BJ (cell line): ENCODE results near the gene CENPP. TPM values are rescaled to one million over a fixed set of nuclear protein-coding genes. Genes with fewer than 3 reads are reported as not detected.

Source experiments
- CTCF ChIA-PET: fragments of 350-600 bp; formaldehyde crosslinking; extraction: SDS; loops from one replicate; lab custom pipeline; 2021; ENCODE audit warnings: antibody characterized with exemption, inconsistent platforms; lab: Yijun Ruan, JAX
- POLR2A ChIA-PET: fragments of 300-600 bp; sonication (Branson Sonifier 250); formaldehyde crosslinking; extraction: SDS; loops from one replicate; lab custom pipeline; 2021; ENCODE audit warnings: antibody characterized with exemption; lab: Charles Lee
- DNase-seq: peaks from one replicate; pipeline ENCODE4 v3.0.0-alpha.2; 2011; ENCODE audit warnings: low read depth
- H3K27me3 ChIP-seq: 2 replicates; pipeline ENCODE4 v1.6.0; 2011; ENCODE audit warnings: low read length; ENCODE audit not compliant: control insufficient read depth, insufficient read depth
- H3K36me3 ChIP-seq: 2 replicates; pipeline ENCODE4 v1.5.1; 2011; ENCODE audit warnings: low read length; ENCODE audit not compliant: control insufficient read depth, insufficient read depth
- H3K4me3 ChIP-seq: 2 replicates; pipeline ENCODE4 v1.5.1; 2011; ENCODE audit warnings: low read depth, mild to moderate bottlenecking, control low read depth, low read length
- polyA plus RNA-seq: library from polyadenylated mRNA; depleted of rRNA; stranded (reverse); fragments of >200 nt; gene quantifications from 2 replicates; pipeline ENCODE4 v1.2.3, GENCODE V29; 2011
- TF ChIP-seq, protein P1 (sequence below): IDR thresholded peaks from 2 replicates; pipeline ENCODE4 v1.5.1; 2011; ENCODE audit warnings: low read depth, mild to moderate bottlenecking, control low read depth, inconsistent platforms, low read length, moderate library complexity; ENCODE audit not compliant: insufficient read depth

The CENPP gene
- polyA plus RNA-seq, 1 experiment, result 1.3 TPM

DNA sequence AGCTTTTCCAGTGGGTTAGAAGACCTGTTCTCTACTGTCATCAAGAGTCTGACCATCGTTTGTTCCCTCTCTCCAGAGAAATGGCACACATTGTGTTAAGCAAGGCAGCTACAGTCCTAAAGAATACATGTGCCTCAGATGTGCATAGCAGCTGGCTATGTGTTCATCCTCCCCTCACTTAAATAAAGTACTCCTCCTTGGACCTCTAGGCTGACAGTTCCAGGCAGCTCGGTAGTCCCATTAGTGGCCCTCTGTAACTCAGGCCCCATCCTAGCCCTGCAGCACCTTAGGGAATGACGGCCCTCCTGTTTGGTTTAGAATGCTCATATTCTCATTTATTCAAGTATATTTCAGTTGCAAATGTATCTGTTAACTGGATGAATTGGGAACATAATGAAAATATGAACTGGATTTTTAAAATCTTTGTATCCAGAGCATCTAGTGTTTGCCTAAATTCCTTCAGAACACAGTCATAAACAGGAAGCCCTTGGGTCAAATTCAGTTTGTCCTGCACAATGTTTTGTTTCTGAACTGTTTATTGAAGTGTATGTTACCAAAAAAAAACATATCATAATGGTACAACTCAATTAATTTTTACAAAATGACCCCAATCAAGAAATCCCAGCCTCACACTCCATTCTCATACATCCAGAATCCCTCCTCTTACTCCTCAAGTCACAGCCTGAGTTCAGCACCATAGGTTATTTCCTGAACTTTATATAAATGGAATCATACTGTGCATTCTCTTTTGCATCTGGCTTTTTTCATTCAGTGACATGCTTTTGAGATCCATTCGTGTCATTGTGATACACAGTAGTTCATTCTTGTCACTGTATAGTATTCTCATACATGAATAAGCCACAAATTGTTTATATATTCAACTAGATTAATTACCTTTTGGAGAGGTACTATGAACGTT lies 158.1 kb downstream of the CENPP start:
- H3K27me3 ChIP-seq, result no peaks in the 10 kb centered on the region
- H3K4me3 ChIP-seq, result no peak overlapping the region
- TF ChIP-seq, protein P1, sequence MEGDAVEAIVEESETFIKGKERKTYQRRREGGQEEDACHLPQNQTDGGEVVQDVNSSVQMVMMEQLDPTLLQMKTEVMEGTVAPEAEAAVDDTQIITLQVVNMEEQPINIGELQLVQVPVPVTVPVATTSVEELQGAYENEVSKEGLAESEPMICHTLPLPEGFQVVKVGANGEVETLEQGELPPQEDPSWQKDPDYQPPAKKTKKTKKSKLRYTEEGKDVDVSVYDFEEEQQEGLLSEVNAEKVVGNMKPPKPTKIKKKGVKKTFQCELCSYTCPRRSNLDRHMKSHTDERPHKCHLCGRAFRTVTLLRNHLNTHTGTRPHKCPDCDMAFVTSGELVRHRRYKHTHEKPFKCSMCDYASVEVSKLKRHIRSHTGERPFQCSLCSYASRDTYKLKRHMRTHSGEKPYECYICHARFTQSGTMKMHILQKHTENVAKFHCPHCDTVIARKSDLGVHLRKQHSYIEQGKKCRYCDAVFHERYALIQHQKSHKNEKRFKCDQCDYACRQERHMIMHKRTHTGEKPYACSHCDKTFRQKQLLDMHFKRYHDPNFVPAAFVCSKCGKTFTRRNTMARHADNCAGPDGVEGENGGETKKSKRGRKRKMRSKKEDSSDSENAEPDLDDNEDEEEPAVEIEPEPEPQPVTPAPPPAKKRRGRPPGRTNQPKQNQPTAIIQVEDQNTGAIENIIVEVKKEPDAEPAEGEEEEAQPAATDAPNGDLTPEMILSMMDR, result no peak
- no peak for DNase-seq
- CTCF ChIA-PET, result interaction anchor here (0.8 to 1.5 kb wide), 2 partner anchors 23 to 38 kb away, joined by 3 to 4 read pairs; no protein-coding TSS in a partner anchor
- POLR2A ChIA-PET, result no interaction called here
- H3K36me3 ChIP-seq, result no peaks in the 10 kb centered on the region

DNA sequence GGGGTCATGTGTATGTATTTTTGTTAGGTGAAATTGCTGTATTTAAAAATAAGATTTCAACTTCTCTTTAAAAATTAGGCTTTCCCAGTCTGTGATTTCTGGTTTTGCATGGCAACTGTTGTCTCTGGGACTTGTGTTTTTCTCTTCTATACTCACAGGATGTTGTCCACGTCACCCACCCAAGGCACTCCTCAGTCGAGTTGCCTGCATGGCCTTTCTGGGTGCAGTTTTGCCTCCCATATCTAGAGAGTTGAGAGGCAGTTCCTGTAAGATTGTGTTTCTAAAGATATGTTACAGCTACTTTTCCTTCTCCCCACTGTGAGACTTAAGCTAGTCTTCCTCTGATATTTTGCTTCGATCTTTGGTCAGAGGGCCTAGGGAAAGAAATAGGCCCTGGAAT lies 158.8 kb downstream of the CENPP start:
- Histone ChIP-seq H3K4me3 (no peak overlapping the region), H3K27me3 (no peaks in the 10 kb centered on the region), H3K36me3 (no peaks in the 10 kb centered on the region)
- ChIA-PET POLR2A (no interaction called here), CTCF (no interaction called here)
- TF ChIP-seq, protein P1, result no peak
- no peak for DNase-seq

DNA sequence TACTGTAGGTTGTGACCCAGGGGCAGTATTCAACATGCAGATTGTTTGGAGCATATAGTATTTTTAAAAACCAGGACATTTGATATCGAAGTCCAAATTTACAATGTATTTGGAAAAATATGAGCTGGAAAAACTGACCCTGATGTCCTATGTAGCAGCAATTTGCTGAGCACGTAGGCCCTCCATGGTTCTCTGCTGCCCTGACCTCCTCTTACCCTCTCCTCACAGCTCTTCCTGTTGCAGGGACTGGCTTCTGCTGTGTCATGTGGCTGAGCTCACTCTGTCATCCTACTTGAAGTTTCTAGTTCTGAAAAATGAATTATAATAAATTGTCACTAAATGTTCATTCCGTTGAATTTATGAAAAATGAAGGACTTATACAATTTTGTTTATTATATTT lies 160.6 kb downstream of the CENPP start:
- ChIA-PET CTCF (interaction anchor here (0.6 kb wide), 1 partner anchor 542 kb away, joined by 3 read pairs; no protein-coding TSS in a partner anchor), POLR2A (no interaction called here)
- H3K36me3 ChIP-seq, result no peaks in the 10 kb centered on the region
- H3K4me3 ChIP-seq, result no peak overlapping the region
- TF ChIP-seq, protein P1, result no peak
- H3K27me3 ChIP-seq, result no peaks in the 10 kb centered on the region
- no peak for DNase-seq

DNA sequence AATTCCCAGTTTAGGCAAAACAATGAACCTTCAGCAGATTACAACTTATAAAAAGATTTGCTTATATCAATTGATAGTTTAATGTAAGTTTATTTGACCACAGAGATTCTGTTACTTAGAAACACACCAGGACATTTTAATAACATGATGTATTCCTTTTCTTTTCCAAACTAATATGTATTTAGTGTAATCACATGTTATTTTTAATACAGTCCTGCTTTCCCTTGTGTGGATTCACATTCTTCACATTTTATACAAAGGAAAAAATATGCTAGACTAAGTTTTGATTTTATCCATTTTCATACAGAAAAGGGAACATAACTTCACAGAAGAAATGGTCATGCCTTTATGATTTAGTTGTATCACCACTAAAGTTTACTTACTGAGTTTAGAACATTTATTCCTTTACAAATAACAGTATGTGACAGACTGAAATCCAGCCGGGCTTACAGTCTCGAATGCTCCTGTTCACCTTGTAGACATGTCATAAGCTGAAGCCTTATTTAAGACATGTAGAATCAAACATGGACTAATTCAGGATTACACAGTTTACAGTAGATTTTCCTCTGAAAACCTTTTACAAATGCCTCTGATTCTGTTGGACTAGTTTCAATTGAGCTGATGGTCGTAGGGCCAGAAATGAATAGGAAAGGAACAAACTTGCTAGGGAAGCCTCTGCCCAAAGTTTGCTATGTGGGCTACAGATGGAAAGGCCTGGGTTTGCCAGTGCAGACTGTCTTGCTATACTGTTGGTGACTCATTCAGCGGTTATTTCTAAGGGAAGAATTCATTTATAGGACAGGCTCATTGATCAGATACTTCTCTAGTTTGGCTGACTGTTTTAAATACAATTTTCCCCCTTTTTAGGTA lies 163.2 kb downstream of the CENPP start:
- TF ChIP-seq, protein P1, result no peak
- no peaks in the 10 kb centered on the region for H3K27me3 ChIP-seq
- H3K36me3 ChIP-seq, result no peaks in the 10 kb centered on the region
- DNase-seq, result no peak
- ChIA-PET CTCF (no interaction called here), POLR2A (no interaction called here)
- H3K4me3 ChIP-seq, result no peak overlapping the region

DNA sequence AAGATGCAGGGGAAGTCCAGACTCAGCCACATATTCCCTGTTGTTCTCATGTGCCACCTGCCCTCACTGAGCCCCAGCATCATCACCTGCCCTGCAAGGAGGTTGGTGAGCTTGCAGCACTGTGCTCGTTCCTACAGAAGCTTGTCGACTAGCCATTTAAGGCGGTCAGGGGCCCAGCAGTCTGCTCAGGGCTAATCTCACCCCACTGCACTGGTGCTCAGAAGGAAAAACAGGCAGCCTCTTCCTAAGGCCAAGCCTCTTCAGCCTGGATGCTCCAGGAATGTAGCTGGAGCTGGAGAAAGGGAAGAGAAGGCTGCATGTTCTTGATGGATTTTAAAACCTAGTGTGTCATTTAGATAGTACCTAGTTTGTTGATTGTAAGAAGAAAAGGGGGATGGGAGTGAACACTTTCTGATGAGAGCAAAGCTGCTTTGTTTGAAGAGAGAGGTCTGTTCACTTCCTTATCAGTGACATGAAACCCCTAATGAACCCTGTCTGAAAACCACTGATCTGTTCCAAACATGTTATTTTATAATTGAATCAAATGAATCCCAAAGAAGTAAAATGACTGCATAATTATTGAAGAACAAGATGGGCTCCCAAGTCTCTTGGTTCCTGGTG lies 167.1 kb downstream of the CENPP start:
- H3K36me3 ChIP-seq, result no peaks in the 10 kb centered on the region
- no peaks in the 10 kb centered on the region for H3K27me3 ChIP-seq
- ChIA-PET POLR2A (no interaction called here), CTCF (interaction anchor here (0.6 to 1.9 kb wide), 2 partner anchors 13 to 160 kb away, joined by 3 to 4 read pairs; no protein-coding TSS in a partner anchor)
- no peak overlapping the region for H3K4me3 ChIP-seq
- TF ChIP-seq, protein P1, result no peak
- no peak for DNase-seq
